ENCODE measurements around the gene HAUS2.

DNA sequence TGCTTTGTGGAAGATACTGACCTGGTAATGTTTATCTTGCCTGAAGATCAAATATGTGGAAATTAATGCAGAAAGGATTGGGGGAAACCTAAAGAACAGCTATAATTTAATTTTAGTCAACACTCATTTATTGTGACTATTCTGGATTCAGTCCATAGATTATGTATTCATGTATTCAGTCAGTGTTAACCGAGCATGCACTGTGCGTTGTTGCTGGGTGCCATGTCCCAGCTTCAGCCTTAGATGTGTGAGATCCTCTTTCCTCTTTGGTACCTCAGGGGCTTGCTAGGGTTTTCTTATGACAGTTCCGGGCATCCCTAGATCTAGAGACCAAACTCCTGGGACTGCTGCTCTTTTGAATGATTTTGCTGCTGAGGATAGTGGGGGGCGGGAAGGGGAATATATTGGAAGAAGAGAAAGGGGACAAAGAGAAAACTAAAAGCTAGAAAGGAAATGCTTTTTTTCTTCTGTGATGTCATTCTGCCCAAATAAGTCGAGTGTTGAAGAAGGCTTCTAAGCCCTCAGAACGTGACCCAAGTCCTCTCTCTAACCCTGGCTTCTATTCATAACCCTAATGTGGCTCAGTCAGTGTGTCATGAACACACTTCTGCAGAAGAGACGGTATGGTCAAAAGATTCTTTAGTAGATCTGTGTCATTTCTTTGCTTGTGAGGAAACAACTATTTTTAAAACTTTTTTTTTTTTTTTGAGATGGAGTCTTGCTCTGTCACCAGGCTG is 60.3 kb downstream of the HAUS2 start:
- TF ChIP-seq POLR2AphosphoS5 (IDR thresholded peaks at IDR 0.05) (no peak), EZH2 (IDR thresholded peaks at IDR 0.05; ENCODE audit: borderline replicate concordance, insufficient read depth, low read length, poor library complexity, severe bottlenecking) (no peak), TAF1 (IDR thresholded peaks at IDR 0.05; ENCODE audit: low read depth) (no peak)
- TF ChIP-seq, protein P1, sequence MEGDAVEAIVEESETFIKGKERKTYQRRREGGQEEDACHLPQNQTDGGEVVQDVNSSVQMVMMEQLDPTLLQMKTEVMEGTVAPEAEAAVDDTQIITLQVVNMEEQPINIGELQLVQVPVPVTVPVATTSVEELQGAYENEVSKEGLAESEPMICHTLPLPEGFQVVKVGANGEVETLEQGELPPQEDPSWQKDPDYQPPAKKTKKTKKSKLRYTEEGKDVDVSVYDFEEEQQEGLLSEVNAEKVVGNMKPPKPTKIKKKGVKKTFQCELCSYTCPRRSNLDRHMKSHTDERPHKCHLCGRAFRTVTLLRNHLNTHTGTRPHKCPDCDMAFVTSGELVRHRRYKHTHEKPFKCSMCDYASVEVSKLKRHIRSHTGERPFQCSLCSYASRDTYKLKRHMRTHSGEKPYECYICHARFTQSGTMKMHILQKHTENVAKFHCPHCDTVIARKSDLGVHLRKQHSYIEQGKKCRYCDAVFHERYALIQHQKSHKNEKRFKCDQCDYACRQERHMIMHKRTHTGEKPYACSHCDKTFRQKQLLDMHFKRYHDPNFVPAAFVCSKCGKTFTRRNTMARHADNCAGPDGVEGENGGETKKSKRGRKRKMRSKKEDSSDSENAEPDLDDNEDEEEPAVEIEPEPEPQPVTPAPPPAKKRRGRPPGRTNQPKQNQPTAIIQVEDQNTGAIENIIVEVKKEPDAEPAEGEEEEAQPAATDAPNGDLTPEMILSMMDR (IDR thresholded peaks at IDR 0.05; ENCODE audit: poor library complexity, severe bottlenecking), result no peak
- TF ChIP-seq, protein P2, sequence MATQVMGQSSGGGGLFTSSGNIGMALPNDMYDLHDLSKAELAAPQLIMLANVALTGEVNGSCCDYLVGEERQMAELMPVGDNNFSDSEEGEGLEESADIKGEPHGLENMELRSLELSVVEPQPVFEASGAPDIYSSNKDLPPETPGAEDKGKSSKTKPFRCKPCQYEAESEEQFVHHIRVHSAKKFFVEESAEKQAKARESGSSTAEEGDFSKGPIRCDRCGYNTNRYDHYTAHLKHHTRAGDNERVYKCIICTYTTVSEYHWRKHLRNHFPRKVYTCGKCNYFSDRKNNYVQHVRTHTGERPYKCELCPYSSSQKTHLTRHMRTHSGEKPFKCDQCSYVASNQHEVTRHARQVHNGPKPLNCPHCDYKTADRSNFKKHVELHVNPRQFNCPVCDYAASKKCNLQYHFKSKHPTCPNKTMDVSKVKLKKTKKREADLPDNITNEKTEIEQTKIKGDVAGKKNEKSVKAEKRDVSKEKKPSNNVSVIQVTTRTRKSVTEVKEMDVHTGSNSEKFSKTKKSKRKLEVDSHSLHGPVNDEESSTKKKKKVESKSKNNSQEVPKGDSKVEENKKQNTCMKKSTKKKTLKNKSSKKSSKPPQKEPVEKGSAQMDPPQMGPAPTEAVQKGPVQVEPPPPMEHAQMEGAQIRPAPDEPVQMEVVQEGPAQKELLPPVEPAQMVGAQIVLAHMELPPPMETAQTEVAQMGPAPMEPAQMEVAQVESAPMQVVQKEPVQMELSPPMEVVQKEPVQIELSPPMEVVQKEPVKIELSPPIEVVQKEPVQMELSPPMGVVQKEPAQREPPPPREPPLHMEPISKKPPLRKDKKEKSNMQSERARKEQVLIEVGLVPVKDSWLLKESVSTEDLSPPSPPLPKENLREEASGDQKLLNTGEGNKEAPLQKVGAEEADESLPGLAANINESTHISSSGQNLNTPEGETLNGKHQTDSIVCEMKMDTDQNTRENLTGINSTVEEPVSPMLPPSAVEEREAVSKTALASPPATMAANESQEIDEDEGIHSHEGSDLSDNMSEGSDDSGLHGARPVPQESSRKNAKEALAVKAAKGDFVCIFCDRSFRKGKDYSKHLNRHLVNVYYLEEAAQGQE (IDR thresholded peaks at IDR 0.05; ENCODE audit: borderline replicate concordance), result no peak

Data from neural cell (in vitro differentiated cells).